Caki2 (cell line): ENCODE measurements around the gene MTERF4. TPM values are rescaled to one million over a fixed set of nuclear protein-coding genes. Genes with fewer than 3 reads are reported as not detected.
"Not testable (repeated sequence)": the region's sequence is repeated elsewhere in the genome, so short reads cannot be mapped to it uniquely, and the experiment has no call there.

Experiments used
- DNase-seq: peaks from one replicate; pipeline ENCODE4 v3.0.0-alpha.2; 2015; ENCODE audit warnings: low read depth
- in situ Hi-C: cut with HindIII; loops from 2 replicates; pipeline ENCODE4 v1.10.0; 2016; ENCODE audit warnings: low sequenced_read_pairs, low pct_unique_long_range_greater_than_20kb, mixed read lengths
- total RNA-seq: library from RNA; depleted of rRNA; stranded (reverse); fragments of >200 nt; shearing (Covaris generic); gene quantifications from 2 replicates; pipeline ENCODE4 v1.2.3, GENCODE V29; 2014; ENCODE audit warnings: low replicate concordance

Gene MTERF4
- total RNA-seq, 1 experiment from 2014 or later, result 10.7 TPM

GRCh38 chr2:241118737-241119505 lies 16.8 kb upstream of the MTERF4 start:
- in situ Hi-C loops, result no loop called here
- no peak for DNase-seq

- no peak for DNase-seq
- in situ Hi-C loops, result no loop called here
Observed at GRCh38 chr2:241116606-241117560, 14.8 kb upstream of the MTERF4 start.

DNA sequence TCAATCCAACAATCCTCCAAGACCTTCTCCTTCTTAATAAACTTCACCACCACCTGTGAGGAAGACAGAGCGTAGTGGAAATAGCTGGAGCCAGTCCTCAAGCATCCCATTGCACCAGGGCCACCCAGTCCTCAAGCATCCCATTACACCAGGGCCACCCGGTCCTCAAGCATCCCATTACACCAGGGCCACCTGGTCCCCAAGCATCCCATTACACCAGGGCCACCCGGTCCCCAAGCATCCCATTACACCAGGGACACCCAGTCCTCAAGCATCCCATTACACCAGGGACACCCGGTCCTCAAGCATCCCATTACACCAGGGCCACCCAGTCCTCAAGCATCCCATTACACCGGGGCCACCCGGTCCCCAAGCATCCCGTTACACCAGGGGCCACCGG lies 13.3 kb upstream of the MTERF4 start:
- no peak for DNase-seq
- in situ Hi-C loops, result no loop called here

DNA sequence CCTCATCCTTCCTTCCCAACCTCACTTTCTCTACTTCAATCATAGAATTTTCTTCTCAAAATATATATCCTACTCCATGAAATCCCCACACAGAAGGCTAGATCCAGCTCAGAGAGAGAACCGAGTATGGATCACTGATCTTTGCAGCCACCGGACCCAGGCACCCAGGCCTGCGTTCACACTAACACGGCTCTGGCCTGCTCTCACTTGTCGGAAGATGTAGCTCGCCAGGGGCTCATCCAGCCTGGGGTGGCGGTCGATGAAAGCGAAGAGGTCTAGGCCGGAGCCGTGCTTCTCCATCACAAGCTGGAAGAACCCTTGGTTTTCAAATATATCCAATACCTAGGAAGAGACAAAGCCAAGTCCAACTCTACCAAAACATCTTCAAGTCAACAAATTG lies 12.7 kb upstream of the MTERF4 start:
- no peak for DNase-seq
- in situ Hi-C loops, result no loop called here

DNA sequence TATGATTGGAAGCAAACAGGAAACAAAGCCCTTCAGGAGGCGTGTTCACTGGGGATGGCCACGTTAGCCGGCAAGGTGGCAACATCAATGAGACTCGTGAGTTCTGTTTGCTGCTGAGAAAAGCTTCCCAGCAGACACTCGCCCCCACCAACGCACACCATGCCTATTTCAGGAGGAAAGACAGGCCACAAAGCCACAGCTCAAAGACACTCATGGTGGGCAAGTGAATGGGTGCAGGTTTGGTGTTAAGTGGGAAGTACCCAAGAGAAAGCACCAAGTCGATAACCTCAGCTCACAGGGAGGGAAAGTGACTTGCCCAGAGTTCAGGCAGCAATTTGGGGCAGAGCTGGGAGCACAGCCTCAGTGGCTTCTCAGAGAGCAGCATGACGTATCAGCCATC lies 10.5 kb upstream of the MTERF4 start:
- in situ Hi-C loops, result no loop called here

GRCh38 chr2:241112046-241112445 lies 10.0 kb upstream of the MTERF4 start:
- in situ Hi-C loops, result no loop called here
- no peak for DNase-seq

More for the DNA sequence above, 10.5 kb upstream of the MTERF4 start:
- DNase-seq, result no peak

DNA sequence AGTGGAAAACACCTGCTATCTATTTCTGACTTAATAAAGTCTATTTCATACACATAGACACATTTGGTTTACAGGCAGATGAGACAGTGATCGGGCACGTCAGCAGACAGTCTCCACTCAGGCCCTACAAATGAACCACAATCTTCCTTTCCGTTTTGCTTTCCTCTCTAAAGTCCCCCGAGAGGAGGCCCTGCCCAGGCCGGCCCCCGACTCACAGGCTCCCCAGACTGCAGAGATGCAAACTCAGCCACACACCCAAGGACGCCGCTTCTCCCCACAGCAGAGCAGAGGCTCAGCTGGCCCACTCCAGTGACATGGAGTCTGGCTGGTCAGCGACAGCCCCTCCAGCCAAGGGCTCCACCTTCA lies 9.3 kb upstream of the MTERF4 start:
- DNase-seq, result no peak
- in situ Hi-C loops, result no loop called here

DNA sequence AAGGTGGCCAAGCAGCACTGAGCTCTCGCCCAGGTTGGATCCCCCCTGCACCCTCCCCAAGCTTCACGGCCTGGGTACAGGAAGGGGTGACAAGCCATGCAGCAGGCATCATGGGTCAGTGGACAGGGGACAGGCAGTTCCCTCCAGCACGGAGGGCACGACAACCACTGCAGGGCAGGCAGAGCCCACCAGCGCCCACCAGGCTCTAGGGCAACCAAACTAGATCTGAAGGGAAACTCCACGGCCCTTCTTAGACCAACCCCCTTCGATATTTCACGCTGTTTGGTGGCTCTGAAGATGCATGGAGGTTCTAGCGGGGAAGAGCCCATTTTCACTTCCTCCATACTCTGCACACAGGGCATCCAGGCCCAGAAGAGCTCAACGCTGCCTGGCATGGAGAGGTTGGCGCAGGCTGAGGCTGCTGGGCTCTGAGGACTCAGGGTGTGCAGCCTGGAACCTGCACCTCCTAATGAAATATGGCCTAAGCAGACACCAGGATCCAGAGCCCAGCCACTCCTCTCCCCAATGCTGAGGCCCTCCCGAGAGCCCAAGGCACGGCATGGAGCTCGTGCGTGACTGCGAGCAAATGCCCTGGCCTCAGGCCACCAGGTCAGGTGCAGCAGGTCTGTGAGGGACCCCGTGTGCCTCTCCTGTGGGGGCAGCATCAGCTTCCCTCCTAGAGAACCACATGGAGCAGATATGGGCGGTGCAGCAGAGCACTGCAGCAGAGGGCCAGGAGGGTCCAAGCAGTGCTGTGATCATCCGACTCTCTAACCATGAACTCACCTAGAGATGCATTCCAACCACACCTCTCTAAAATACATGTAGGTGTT lies 8.7 kb upstream of the MTERF4 start:
- in situ Hi-C loops, result no loop called here
- DNase-seq, result no peak

DNA sequence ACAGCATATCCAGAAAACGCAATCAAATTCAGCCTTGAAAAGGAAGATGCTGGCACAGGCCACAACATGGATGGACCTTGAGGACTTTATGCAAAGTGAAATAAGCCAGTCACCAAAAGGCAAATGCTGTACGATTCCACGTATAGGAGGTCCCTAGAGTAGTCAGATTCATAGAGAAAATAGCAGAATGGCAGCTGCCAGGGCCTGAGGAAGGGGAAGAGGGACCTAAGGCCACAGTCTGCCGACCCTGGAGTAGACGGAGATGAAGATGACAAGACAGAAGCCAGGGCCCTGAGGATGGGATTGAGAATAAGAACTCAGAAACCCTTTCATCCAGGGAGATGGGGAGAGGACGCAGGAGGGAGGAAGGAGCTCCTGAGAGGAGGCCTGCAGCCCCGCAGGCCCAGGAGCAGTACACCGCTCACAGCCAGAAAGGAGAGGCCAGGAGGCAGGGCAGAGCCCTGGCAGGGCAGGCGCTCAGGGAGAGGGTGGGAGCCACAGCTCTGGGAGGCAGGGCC lies 8.1 kb upstream of the MTERF4 start:
- in situ Hi-C loops, result no loop called here

GRCh38 chr2:241109210-241110088 lies 7.4 kb upstream of the MTERF4 start:
- in situ Hi-C loops, result no loop called here
- DNase-seq, result no peak

More for the DNA sequence above, 8.1 kb upstream of the MTERF4 start:
- DNase-seq, result no peak

DNA sequence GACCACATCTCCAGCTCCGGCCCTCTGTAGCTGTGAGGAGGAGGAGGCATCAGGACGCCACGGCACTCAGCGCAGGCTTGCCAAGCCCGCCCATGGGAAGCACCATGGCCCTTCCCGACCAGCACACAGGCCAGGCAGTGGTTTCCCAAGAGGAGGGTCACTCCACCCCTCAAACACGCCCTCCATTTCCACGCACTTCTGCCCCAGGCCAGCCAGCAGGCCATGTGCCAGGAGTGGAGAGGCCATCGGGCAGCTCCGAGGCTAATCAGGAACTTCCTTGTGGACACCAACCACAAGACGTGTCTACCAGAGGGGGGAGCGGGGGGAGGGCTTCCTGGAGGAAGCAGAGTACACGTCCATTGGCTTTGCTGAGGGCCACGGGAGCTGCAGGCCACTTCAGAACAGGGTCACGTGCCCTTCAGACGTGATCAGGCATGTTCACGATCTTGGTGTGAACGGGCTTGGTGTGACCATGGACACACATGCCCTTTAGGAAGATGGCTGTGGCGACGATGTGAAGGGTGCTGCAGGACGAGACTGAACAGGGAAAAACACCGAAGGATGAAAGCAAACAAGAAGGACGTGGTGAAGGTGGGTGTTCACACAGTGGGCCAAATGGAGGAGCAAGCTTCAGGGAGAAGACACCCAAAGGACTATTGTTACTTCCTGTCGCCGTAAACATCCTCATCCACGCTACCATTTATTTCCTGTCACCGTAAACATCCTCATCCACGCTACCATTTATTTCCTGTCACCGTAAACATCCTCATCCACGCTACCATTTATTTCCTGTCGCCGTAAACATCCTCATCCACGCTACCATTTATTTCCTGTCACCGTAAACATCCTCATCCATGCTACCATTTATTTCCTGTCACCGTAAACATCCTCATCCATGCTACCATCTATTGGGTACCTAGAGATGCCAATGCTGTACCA lies 6.5 kb upstream of the MTERF4 start:
- no peak for DNase-seq
- in situ Hi-C loops, result no loop called here

DNA sequence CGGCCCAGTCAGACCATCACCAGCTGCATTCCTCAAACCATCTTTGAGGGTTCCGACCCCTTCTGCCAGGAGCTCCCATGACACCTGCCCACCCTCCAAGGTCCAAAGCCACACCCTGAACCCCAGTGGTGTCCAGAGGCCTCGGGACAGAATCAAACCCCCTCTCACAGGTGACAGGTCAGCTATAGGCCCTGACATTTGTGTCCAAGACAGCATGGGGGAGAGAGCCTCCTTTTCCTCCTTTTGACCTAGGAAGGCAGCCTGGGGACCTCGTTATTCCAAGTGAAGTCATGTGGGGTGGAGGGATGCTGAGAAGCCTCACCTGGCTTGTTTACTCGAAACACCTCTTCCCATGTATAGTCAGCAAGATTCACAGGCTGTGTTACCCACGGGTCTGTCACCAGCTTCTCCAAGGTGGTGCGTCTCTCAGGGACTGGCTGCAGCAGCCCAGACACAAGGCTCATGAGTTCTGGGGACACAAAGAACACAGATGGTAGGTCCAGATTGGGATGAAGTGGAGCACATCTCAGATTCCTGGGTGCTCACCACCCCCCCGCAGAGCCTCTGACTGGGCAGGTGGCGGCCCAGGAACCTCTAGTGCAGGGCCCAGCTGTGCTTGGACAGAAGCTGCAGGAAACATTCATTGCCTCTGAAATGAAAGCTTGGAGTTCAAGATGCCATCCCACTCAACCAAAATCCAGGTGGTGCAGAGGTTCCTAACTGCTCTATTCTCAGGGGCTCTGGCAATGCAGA lies 5.1 kb upstream of the MTERF4 start:
- no peak for DNase-seq
- in situ Hi-C loops, result no loop called here

GRCh38 chr2:241105641-241106040 lies 3.6 kb upstream of the MTERF4 start:
- in situ Hi-C loops, result no loop called here
- DNase-seq, result no peak

GRCh38 chr2:241104611-241105010 lies 2.5 kb upstream of the MTERF4 start:
- DNase-seq, in situ Hi-C loops: not testable (repeated sequence)

DNA sequence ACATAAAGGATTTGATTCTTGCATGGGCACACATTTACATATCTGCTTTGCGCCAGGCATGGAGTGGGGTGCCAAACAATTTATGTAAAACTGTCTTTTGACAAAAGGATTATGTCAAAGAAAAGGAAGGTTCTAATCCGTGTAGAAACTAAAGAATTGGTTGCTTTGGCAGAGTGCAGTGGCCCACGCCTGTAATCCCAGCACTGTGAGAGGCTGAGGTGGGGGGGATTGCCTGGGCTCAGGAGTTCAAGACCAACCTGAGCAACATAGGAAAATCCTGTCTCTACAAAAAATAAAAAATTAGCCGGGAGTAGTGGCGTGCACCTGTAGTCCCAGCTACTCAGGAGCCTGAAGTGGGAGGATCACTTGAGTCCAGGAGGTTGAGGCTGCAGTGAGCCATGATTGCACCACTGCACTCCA lies 1.1 kb upstream of the MTERF4 start:
- DNase-seq, result no peak
- in situ Hi-C loops, result no loop called here

DNA sequence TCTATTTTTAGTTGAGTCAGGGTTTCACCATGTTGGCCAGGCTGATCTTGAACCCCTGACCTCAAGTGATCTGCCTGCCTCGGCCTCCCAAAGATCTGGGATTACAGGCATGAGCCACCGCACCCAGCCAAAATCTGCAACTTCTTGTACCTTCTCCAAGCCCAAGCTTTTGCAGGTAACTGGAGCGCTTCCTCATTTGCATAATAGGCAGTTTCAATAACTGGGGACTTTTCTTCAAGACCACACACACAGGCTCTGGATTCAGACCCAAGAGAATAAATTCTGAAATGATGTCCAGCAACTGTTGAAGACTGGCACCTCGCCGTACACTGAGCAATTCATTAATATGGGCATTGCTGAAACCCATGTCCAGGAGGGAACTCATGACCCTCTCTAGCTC lies 2.8 kb downstream of the MTERF4 start:
- in situ Hi-C loops, result no loop called here
- DNase-seq, result no peak
